GM10248 (cell line): ENCODE data around the gene RRP1.
A peak's percentile ranks its signal among the peaks of the same experiment; 100 is the strongest.

Experiments used
- CTCF ChIA-PET: fragments of 300-600 bp; sonication (Branson Sonifier 250); formaldehyde crosslinking; extraction: SDS; loops from one replicate; lab custom pipeline; 2021; ENCODE audit warnings: antibody characterized with exemption; lab: Yijun Ruan, JAX
- POLR2A ChIA-PET: fragments of 350-650 bp; sonication (Branson Sonifier 250); formaldehyde crosslinking; extraction: SDS; loops from one replicate; lab custom pipeline; 2020; ENCODE audit warnings: antibody characterized with exemption; lab: Yijun Ruan, JAX
- DNase-seq: peaks from one replicate; pipeline ENCODE4 v3.0.0; 2012; ENCODE audit errors: extremely low spot score
- TF ChIP-seq, protein P1 (sequence below): IDR thresholded peaks from 2 replicates; pipeline ENCODE4 v1.5.1; 2012; ENCODE audit warnings: mild to moderate bottlenecking, low read depth; ENCODE audit errors: extremely low read depth, missing control alignments, control extremely low read depth

RRP1 gene

GRCh38 chr21:43805275-43805800, 16.0 kb downstream of the RRP1 start:
- DNase-seq: peak; percentile 95
- ChIA-PET POLR2A (interaction anchor here (0.7 kb wide), 1 partner anchor 44 kb away, joined by 3 read pairs; no protein-coding TSS in a partner anchor), CTCF (interaction anchor here (2.0 to 2.1 kb wide), 2 partner anchors 16 to 170 kb away, joined by 5 to 10 read pairs; partner anchors contain the start of gene RRP1)
- TF ChIP-seq, protein P1, sequence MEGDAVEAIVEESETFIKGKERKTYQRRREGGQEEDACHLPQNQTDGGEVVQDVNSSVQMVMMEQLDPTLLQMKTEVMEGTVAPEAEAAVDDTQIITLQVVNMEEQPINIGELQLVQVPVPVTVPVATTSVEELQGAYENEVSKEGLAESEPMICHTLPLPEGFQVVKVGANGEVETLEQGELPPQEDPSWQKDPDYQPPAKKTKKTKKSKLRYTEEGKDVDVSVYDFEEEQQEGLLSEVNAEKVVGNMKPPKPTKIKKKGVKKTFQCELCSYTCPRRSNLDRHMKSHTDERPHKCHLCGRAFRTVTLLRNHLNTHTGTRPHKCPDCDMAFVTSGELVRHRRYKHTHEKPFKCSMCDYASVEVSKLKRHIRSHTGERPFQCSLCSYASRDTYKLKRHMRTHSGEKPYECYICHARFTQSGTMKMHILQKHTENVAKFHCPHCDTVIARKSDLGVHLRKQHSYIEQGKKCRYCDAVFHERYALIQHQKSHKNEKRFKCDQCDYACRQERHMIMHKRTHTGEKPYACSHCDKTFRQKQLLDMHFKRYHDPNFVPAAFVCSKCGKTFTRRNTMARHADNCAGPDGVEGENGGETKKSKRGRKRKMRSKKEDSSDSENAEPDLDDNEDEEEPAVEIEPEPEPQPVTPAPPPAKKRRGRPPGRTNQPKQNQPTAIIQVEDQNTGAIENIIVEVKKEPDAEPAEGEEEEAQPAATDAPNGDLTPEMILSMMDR: no peak

GRCh38 chr21:43806017-43806710, 16.8 kb downstream of the RRP1 start:
- POLR2A ChIA-PET: no interaction called here
- DNase-seq: no peak
- CTCF ChIA-PET: interaction anchor here (0.8 to 2.1 kb wide), 4 partner anchors 16 to 170 kb away, joined by 3 to 10 read pairs (median 4); partner anchors contain the start of gene RRP1
- TF ChIP-seq, protein P1: no peak

DNA sequence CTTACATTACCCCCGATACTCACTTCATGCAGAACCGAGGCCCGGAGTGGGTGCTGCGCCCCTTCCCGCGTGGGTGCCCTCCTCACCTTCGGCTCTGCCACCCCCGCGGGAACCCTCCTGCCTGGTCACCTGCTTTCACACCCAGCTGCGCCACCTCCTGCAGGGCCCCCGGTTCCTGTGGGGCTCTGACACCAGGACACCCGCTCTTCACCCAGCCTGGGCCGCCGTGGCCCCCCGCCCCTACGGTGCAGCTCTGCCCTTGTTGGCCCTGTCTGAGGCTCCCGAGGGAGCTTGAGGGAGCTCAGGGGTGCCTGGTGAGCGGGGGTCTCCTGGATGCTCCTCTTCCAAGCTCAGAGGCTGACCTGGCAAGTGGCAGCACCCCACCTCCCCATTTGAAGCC, 19.0 kb downstream of the RRP1 start:
- DNase-seq: no peak
- TF ChIP-seq, protein P1: no peak
- ChIA-PET CTCF (interaction anchor here (0.7 to 1.8 kb wide), 6 partner anchors 10 to 169 kb away, joined by 3 to 6 read pairs (median 4); partner anchors contain the start of gene RRP1), POLR2A (no interaction called here)

GRCh38 chr21:43808832-43809251, 19.5 kb downstream of the RRP1 start:
- TF ChIP-seq, protein P1: no peak
- ChIA-PET CTCF (interaction anchor here (0.7 to 1.8 kb wide), 6 partner anchors 10 to 169 kb away, joined by 3 to 6 read pairs (median 4); partner anchors contain the start of gene RRP1), POLR2A (interaction anchor here (0.7 kb wide), 1 partner anchor 11 kb away, joined by 3 read pairs; no protein-coding TSS in a partner anchor)
- no peak for DNase-seq

GRCh38 chr21:43809346-43809799, 20.0 kb downstream of the RRP1 start:
- POLR2A ChIA-PET: interaction anchor here (0.7 kb wide), 1 partner anchor 12 kb away, joined by 3 read pairs; no protein-coding TSS in a partner anchor
- no peak for DNase-seq
- CTCF ChIA-PET: interaction anchor here (0.7 to 2.6 kb wide), 6 partner anchors 9 to 168 kb away, joined by 3 to 9 read pairs (median 4); partner anchors contain the start of gene RRP1
- TF ChIP-seq, protein P1: no peak

DNA sequence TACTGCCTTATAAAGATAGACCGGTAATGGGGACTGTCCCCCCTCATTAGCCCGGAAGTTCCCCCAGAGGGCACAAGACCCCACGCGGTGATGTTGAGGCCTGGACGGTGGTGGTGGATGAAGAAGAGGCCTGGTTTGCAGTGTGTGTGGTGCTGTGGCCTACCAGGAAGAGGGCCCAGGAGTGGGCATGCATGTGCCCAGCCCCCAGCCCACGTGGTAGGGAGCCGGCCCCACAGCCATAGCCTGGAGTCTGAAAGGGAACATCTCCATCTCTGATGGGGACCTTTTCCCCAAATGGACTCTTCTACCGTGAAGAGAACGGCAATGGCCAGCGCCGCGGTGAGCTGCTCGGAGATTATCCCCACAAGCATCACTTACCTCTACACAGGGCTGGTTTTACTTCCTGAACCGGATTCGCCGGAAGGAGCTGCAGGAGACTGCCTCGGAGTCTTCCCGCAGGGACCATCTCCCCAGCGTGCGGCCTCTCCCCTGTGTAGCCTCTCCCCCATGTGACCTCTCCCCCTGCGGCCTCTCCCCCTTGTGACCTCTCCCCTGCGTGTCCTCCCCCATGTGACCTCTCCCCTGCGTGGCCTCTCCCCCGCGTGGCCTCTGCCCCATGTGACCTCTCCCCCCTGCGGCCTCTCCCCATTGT, 20.6 kb downstream of the RRP1 start:
- CTCF ChIA-PET: interaction anchor here (1.0 to 2.7 kb wide), 21 partner anchors 9 to 491 kb away, joined by 3 to 18 read pairs (median 4); partner anchors contain the start of gene RRP1
- no peak for DNase-seq
- POLR2A ChIA-PET: no interaction called here
- TF ChIP-seq, protein P1: no peak
